Spleen (tissue), 13 donors: ENCODE measurements around the gene DCTPP1. TPM values are rescaled to one million over a fixed set of nuclear protein-coding genes. Genes with fewer than 3 reads are reported as not detected.
"Not testable (repeated sequence)": the region's sequence is repeated elsewhere in the genome, so short reads cannot be mapped to it uniquely, and the experiment has no call there.

Experiments used
- DNase-seq: peaks from one replicate; pipeline ENCODE4 v3.0.0-alpha.2; 2020
- H3K27ac ChIP-seq, 8 donors: fragments of 200-600 bp; sonication (generic) in 7 of 8; 1 replicate in 4 of 8; 2 replicates in 4 of 8; pipeline versions ENCODE4 v1.5.0 to v1.8.0; 2016 to 2021; ENCODE audit warnings: inconsistent platforms in 4 of 8, mild to moderate bottlenecking in 4 of 8, moderate library complexity in 1 of 8
- H3K27me3 ChIP-seq, 7 donors: fragments of 200-600 bp; sonication (generic) in 6 of 7; replicated peaks in 1 of 7; 1 replicate in 4 of 7; 2 replicates in 3 of 7; pipeline versions ENCODE4 v1.5.0 to v1.8.0; 2016 to 2021; ENCODE audit warnings: inconsistent platforms in 3 of 7, mild to moderate bottlenecking in 1 of 7
- H3K36me3 ChIP-seq, 6 donors: fragments of 200-600 bp; sonication (generic) in 5 of 6; 1 replicate in 4 of 6; 2 replicates in 2 of 6; pipeline versions ENCODE4 v1.5.0 to v1.8.0; 2016 to 2021; ENCODE audit warnings: inconsistent platforms in 2 of 6
- H3K4me1 ChIP-seq, 6 donors: fragments of 200-600 bp; sonication (generic) in 5 of 6; 1 replicate in 3 of 6; 2 replicates in 3 of 6; pipeline versions ENCODE4 v1.5.0 to v1.8.0; 2016 to 2021; ENCODE audit warnings: inconsistent platforms in 3 of 6
- H3K4me3 ChIP-seq, 8 donors: fragments of 200-600 bp; sonication (generic) in 7 of 8; 1 replicate in 4 of 8; 2 replicates in 4 of 8; pipeline versions ENCODE4 v1.5.0 to v1.8.0; 2016 to 2021; ENCODE audit warnings: inconsistent platforms in 4 of 8, mild to moderate bottlenecking in 4 of 8, moderate library complexity in 2 of 8
- H3K9me3 ChIP-seq, 8 donors: fragments of 200-600 bp; sonication (generic) in 7 of 8; 1 replicate in 4 of 8; 2 replicates in 4 of 8; pipeline versions ENCODE4 v1.5.0 to v1.8.0; 2016 to 2021; ENCODE audit warnings: inconsistent platforms in 4 of 8
- POLR2A ChIP-seq, 3 donors: fragments of 450-650 bp; IDR thresholded peaks; one replicate each; pipeline ENCODE4 v1.5.1; 2017; ENCODE audit warnings: antibody characterized with exemption in 3 of 3, mild to moderate bottlenecking in 1 of 3
- POLR2AphosphoS5 ChIP-seq, 3 donors: sonication (generic); formaldehyde crosslinking; IDR thresholded peaks; one replicate each; pipeline ENCODE4 v1.5.1; 2017; ENCODE audit warnings: antibody characterized with exemption in 3 of 3
- WGBS, 5 donors: extraction: QIAGEN DNeasy Blood & Tissue Kit in 3 of 5; methylation state at CpG; one replicate each; pipeline versions ENCODE4 v1.1.5 to v1.1.7; 2013 to 2018; 5-methylcytosine and 5-hydroxymethylcytosine counted together
- intact Hi-C: fragments of 100-400 bp; cut with DNase I; formaldehyde crosslinking; loops from one replicate; pipeline ENCODE4 v1.15.0; 2023; ENCODE audit warnings: low total_unique reads
- long read RNA-seq, 2 donors: transcript quantifications; one replicate each; lab custom pipeline, GENCODE V29; 2026
- polyA plus RNA-seq, 3 donors: library from polyadenylated mRNA; stranded (reverse); fragments of 200-250 nt; gene quantifications; one replicate each; pipeline ENCODE4 v1.2.1, GENCODE V29; 2013
- total RNA-seq, 7 donors: library from RNA; depleted of rRNA in 3 of 7; stranded (reverse); fragments of >200 nt in 3 of 7; fragmentation: NEBNext Ultra II Directional in 4 of 7; extraction: Animal tissue kit (Norgen Biotek cat#: 25700) in 4 of 7; gene quantifications; one replicate each; pipeline versions ENCODE4 v1.1.0 to v1.2.1, GENCODE V29; 2016 to 2021
- TF ChIP-seq, protein P1 (sequence below), 11 experiments: fragments of 200-600 bp in 7 of 11; fragments of 450-650 bp in 4 of 11; sonication (generic) in 4 of 11; IDR thresholded peaks in 8 of 11; conservative IDR thresholded peaks in 3 of 11; 1 replicate in 7 of 11; 2 replicates in 4 of 11; pipeline versions ENCODE4 v1.4.0 to v1.8.0; 2016 to 2021; ENCODE audit warnings: antibody characterized with exemption in 11 of 11, inconsistent platforms in 4 of 11, mild to moderate bottlenecking in 1 of 11
- donor health status: healthy with polysubstance abuse.
- donor health status: DM: no; HTN: no; CAD: no; lungs with moderate emphysema.
- donor health status: DM: no; HTN: no; CAD: no.
- donor health status: Bipolar disorder and iron deficiency.
- donor health status: healthy.
- donor health status: DM: no; HTN: no; CAD: no.
- donor health status: DM: yes; HTN: yes; CAD: no.

Gene DCTPP1
- total RNA-seq = 10 to 100 TPM; 17.6 to 36.3 (median 28.6) TPM
- 10 to 100 TPM; 25.5 to 49.1 (median 41.9) TPM for polyA plus RNA-seq
- long read RNA-seq, donor 1, transcript DCTPP1-204 (2 exons, 853 nt) = minor isoform, 8 of 38 reads
- long read RNA-seq, donor 1, transcript DCTPP1-201 (3 exons, 1,222 nt) = major isoform, 30 of 38 reads
- long read RNA-seq, donor 1, partial matches to known transcripts = 0 of 38 reads
- long read RNA-seq, donor 1, other reads (novel, unspliced or antisense) = 0 of 38 reads
- long read RNA-seq, donor 2, transcript DCTPP1-201 (3 exons, 1,222 nt) = major isoform, 32 of 35 reads
- long read RNA-seq, donor 2, partial matches to known transcripts = 0 of 35 reads
- long read RNA-seq, donor 2, other reads (novel, unspliced or antisense) = 0 of 35 reads

DNA sequence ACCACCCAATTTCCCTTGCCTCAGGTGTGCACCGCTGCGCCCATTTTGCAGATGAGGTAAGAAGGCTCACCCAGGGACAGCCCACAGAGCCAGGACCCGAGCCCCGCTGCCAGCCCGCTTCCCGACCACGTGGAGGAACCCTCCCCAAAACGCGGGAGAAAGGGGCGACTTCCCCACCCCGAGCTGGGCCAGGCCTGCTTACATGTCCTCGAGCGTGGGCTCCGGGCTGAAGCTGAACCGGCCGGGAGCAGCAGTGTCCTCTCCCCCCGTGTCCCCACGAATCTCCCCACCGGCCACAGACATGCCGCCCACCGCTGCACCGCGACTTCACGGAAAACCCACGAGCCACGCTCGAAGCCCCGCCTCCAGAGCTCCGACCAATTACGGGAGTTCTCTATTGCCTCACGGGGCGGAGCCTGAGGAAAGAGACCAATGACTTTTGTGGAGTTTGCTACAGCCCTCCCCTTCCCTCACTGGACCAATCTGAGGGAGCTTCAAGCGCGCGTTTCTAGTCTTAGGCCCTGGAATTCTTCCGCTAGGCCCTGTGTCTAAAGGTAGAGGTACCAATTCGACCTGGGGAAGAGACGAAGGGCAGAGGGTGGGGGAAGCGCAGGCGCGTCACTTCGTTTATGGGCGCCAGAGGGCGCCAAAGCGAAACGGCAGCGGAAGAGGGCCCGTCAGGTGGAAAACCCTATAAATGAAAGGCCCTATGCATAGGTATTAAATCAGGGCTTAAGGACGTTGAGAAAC lies at the start of gene DCTPP1:
Gene DCTPP1 (minus strand): TSS at position 353 of the 750 bp plus-strand sequence. CDS start 50 bp downstream, at position 303.
- H3K4me3 ChIP-seq = peak within 1 kb of the TSS; percentile 54 to 98 (median 82)
- peak; percentile 96 for DNase-seq
- WGBS, 5 donors = 0 to 1% (median 1%) methylated on average over 29 to 49 of the region's 49 CpGs
- no peaks in the 10 kb centered on the region for H3K27me3 ChIP-seq
- no peaks in the 10 kb centered on the region for H3K9me3 ChIP-seq
- intact Hi-C loops = no loop called here
- H3K4me1 ChIP-seq = peaks cover 5 to 32% (median 24%) of the 10 kb centered on the region in 6 donors
- peaks cover 0 to 35% (median 11%) of the 10 kb centered on the region in 6 donors for H3K36me3 ChIP-seq
- TF ChIP-seq, protein P1, sequence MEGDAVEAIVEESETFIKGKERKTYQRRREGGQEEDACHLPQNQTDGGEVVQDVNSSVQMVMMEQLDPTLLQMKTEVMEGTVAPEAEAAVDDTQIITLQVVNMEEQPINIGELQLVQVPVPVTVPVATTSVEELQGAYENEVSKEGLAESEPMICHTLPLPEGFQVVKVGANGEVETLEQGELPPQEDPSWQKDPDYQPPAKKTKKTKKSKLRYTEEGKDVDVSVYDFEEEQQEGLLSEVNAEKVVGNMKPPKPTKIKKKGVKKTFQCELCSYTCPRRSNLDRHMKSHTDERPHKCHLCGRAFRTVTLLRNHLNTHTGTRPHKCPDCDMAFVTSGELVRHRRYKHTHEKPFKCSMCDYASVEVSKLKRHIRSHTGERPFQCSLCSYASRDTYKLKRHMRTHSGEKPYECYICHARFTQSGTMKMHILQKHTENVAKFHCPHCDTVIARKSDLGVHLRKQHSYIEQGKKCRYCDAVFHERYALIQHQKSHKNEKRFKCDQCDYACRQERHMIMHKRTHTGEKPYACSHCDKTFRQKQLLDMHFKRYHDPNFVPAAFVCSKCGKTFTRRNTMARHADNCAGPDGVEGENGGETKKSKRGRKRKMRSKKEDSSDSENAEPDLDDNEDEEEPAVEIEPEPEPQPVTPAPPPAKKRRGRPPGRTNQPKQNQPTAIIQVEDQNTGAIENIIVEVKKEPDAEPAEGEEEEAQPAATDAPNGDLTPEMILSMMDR (IDR thresholded peaks at IDR 0.05 in 8 of 11, conservative IDR thresholded peaks at IDR 0.05 in 3 of 11) = peak; percentile 80 to 98 (median 93)
- peak in 1 of 3 donors; percentile 11 for TF ChIP-seq POLR2A (IDR thresholded peaks at IDR 0.05)
- TF ChIP-seq POLR2AphosphoS5 (IDR thresholded peaks at IDR 0.05) = peak; percentile 84 to 89 (median 85)
- peak within 1 kb of the TSS; percentile 59 to 90 (median 83) for H3K27ac ChIP-seq

DNA sequence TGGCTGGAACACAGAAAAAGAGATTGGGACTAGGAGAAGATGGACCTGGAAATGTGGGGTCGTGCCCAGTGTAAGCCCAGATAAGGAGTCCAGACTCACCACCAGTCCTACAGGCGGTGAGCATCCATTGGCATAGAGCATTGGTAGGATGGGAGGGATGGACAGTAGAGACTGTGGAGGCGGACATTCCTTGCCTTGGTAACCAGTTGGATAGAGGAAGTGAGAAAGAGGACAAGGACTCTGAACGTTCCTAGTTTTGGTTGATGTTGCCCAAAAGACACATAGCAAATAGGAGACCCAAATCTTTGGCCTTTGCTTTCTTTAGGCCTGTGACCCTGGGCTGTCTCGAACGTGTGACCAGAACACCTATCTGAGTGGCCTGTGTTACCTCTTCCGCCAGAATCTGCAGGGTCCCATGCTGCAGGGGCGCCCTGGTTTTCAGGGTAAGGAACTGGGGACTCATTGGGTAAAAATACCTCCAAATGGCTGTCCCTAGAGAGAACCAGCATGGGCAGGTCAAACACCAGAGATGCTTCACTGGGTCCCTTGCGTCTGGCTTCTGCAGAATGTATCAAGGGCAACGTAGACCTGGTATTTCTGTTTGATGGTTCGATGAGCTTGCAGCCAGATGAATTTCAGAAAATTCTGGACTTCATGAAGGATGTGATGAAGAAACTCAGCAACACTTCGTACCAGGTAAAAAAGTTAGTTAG lies 49.1 kb upstream of the DCTPP1 start:
- H3K27me3 ChIP-seq = peaks cover 0 to 6% (median 0%) of the 10 kb centered on the region in 7 donors
- TF ChIP-seq POLR2AphosphoS5 (IDR thresholded peaks at IDR 0.05) = no peak
- TF ChIP-seq POLR2A (IDR thresholded peaks at IDR 0.05) = no peak
- TF ChIP-seq, protein P1 (IDR thresholded peaks at IDR 0.05 in 8 of 11, conservative IDR thresholded peaks at IDR 0.05 in 3 of 11) = no peak
- intact Hi-C loops = no loop called here
- H3K4me1 ChIP-seq = peaks cover 0 to 81% (median 33%) of the 10 kb centered on the region in 6 donors
- H3K36me3 ChIP-seq = peaks cover 0 to 98% (median 56%) of the 10 kb centered on the region in 6 donors
- WGBS, 5 donors = 83 to 88% (median 84%) methylated on average over 12 of the region's 12 CpGs
- peak overlapping the region in 1 of 8 donors; percentile 45 for H3K27ac ChIP-seq
- no peak overlapping the region for H3K4me3 ChIP-seq
- DNase-seq = no peak
- H3K9me3 ChIP-seq = no peaks in the 10 kb centered on the region

DNA sequence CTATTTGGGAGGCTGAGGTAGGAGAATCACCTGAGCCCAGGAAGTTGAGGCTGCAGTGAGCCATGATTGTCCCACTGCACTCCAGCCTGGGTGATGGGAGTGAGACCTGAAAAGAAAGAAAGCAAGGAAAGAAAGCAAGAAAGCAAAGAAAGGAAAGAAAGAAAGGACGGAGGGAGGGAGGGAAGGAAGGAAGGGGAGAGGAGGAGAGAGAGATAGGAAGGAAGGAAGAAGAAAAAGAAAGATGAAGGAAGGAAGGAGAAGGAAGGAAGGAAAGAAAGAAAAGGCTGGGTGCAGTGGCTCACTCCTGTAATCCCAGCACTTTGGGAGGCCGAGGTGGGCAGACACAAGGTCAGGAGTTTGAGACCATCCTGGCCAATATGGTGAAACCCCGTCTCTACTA lies 47.9 kb upstream of the DCTPP1 start:
- H3K9me3 ChIP-seq, H3K4me3 ChIP-seq, DNase-seq, intact Hi-C loops: not testable (repeated sequence)
- Histone ChIP-seq H3K4me1 (peaks cover 0 to 92% (median 41%) of the 10 kb centered on the region in 6 donors), H3K27ac (peak overlapping the region in 3 of 8 donors; percentile 8 to 28 (median 16)), H3K36me3 (peaks cover 0 to 87% (median 44%) of the 10 kb centered on the region in 6 donors), H3K27me3 (peaks cover 0 to 13% (median 0%) of the 10 kb centered on the region in 7 donors)
- 78 to 86% (median 80%) methylated on average over 3 of the region's 3 CpGs for WGBS, 5 donors

DNA sequence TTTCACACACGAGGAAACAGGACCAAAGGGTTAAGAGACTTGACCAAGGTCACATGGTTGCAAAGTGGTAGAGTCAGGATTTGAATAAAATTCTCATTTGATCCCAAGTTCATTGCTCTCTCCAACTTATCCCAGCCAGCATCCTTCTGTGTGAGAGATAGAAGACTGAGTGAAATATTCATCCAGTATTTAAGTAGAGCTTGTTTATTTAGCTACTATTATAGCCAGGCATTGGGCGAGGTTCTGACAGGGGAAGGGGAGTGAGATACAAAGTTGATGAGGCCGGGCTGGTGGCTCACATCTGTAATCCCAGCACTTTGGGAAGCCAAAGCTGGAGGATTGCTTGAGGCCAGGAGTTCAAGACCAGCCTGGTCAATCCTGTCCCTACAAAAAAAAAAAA lies 47.2 kb upstream of the DCTPP1 start:
- TF ChIP-seq, protein P1 (IDR thresholded peaks at IDR 0.05 in 8 of 11, conservative IDR thresholded peaks at IDR 0.05 in 3 of 11) = no peak
- DNase-seq = no peak
- Histone ChIP-seq H3K36me3 (peaks cover 0 to 79% (median 37%) of the 10 kb centered on the region in 6 donors), H3K27me3 (peaks cover 0 to 13% (median 0%) of the 10 kb centered on the region in 7 donors), H3K4me1 (peaks cover 0 to 97% (median 46%) of the 10 kb centered on the region in 6 donors), H3K9me3 (no peaks in the 10 kb centered on the region), H3K4me3 (no peak overlapping the region), H3K27ac (peak overlapping the region in 2 of 8 donors; percentile 4 to 28)
- WGBS, 5 donors = 74 to 82% (median 77%) methylated on average over 3 of the region's 3 CpGs
- intact Hi-C loops = no loop called here
